Neuronal stem cell (in vitro differentiated cells): ENCODE measurements around the gene CTNNA1. TPM values are rescaled to one million over a fixed set of nuclear protein-coding genes. Genes with fewer than 3 reads are reported as not detected.
"Not testable (repeated sequence)": the region's sequence is repeated elsewhere in the genome, so short reads cannot be mapped to it uniquely, and the experiment has no call there.

Experiments
- DNase-seq: peaks from one replicate; pipeline ENCODE4 v3.0.0-alpha.2; 2013; ENCODE audit warnings: low spot score
- H2AFZ ChIP-seq: one replicate; pipeline ENCODE4 v1.6.1; 2013; ENCODE audit warnings: mild to moderate bottlenecking, low read length, inconsistent platforms
- H2AK5ac ChIP-seq: 2 replicates; pipeline ENCODE4 v1.6.1; 2013; ENCODE audit warnings: low read depth, mild to moderate bottlenecking, inconsistent platforms, low read length, moderate library complexity, mixed read lengths
- H2BK120ac ChIP-seq: 2 replicates; pipeline ENCODE4 v1.6.1; 2013; ENCODE audit warnings: low read depth, mild to moderate bottlenecking, inconsistent platforms, low read length, moderate library complexity, mixed read lengths
- H2BK12ac ChIP-seq: one replicate; pipeline ENCODE4 v1.6.1; 2013; ENCODE audit warnings: low read length, inconsistent platforms
- H2BK15ac ChIP-seq: 2 replicates; pipeline ENCODE4 v1.6.1; 2013; ENCODE audit warnings: mild to moderate bottlenecking, low read length, inconsistent platforms, mixed read lengths
- H2BK5ac ChIP-seq: one replicate; pipeline ENCODE4 v1.6.1; 2013; ENCODE audit warnings: inconsistent platforms, mild to moderate bottlenecking, low read length, moderate library complexity
- H3K14ac ChIP-seq: one replicate; pipeline ENCODE4 v1.6.1; 2013; ENCODE audit warnings: low read length, inconsistent platforms
- H3K18ac ChIP-seq: 2 replicates; pipeline ENCODE4 v1.6.1; 2013; ENCODE audit warnings: low read length, inconsistent platforms
- H3K23ac ChIP-seq: 2 replicates; pipeline ENCODE4 v1.6.1; 2013; ENCODE audit warnings: low read depth, mild to moderate bottlenecking, mixed read lengths, low read length, inconsistent platforms; ENCODE audit not compliant: poor library complexity
- H3K27ac ChIP-seq: replicated peaks from 3 replicates; pipeline ENCODE4 v1.5.1; 2013; ENCODE audit warnings: low read length, inconsistent platforms
- H3K27me3 ChIP-seq, 3 experiments: 2 replicates each; pipeline ENCODE4 v1.6.1; 2013; ENCODE audit warnings: low read length in 3 of 3, mild to moderate bottlenecking in 2 of 3, inconsistent platforms in 1 of 3, low read depth in 1 of 3, mixed read lengths in 1 of 3, moderate library complexity in 1 of 3; ENCODE audit not compliant: control insufficient read depth in 3 of 3, insufficient read depth in 3 of 3
- H3K36me3 ChIP-seq, 2 donors: replicated peaks in 1 of 2; 2 replicates each; pipeline ENCODE4 v1.6.1; 2013; ENCODE audit warnings: low read length in 2 of 2; ENCODE audit not compliant: control insufficient read depth in 2 of 2, insufficient read depth in 2 of 2
- H3K4ac ChIP-seq: 2 replicates; pipeline ENCODE4 v1.6.1; 2013; ENCODE audit warnings: inconsistent platforms, mild to moderate bottlenecking, low read length, moderate library complexity
- H3K4me1 ChIP-seq, 2 donors: 1 replicate in 1 of 2; 2 replicates in 1 of 2; pipeline ENCODE4 v1.6.1; 2013; ENCODE audit warnings: low read length in 2 of 2, low read depth in 1 of 2; ENCODE audit not compliant: control insufficient read depth in 2 of 2, insufficient read depth in 1 of 2
- H3K4me2 ChIP-seq: one replicate; pipeline ENCODE4 v1.6.1; 2013; ENCODE audit warnings: mild to moderate bottlenecking, low read length, inconsistent platforms; ENCODE audit not compliant: insufficient read depth, poor library complexity, severe bottlenecking
- H3K4me3 ChIP-seq, 2 donors: 2 replicates each; pipeline ENCODE4 v1.5.1; 2013; ENCODE audit warnings: low read length in 2 of 2, mild to moderate bottlenecking in 2 of 2, inconsistent platforms in 1 of 2, moderate library complexity in 1 of 2
- H3K79me1 ChIP-seq: one replicate; pipeline ENCODE4 v1.6.1; 2013; ENCODE audit warnings: low read depth, mild to moderate bottlenecking, inconsistent platforms, low read length, moderate library complexity
- H3K9ac ChIP-seq: one replicate; pipeline ENCODE4 v1.6.1; 2013; ENCODE audit warnings: mild to moderate bottlenecking, low read depth, low read length, inconsistent platforms; ENCODE audit not compliant: poor library complexity
- H3K9me3 ChIP-seq, 2 donors: replicated peaks in 1 of 2; 2 replicates each; pipeline versions ENCODE3 to v1.6.1; 2013; ENCODE audit warnings: low read length in 2 of 2, mild to moderate bottlenecking in 2 of 2, inconsistent platforms in 1 of 2, low read depth in 1 of 2, mixed read lengths in 1 of 2, moderate library complexity in 1 of 2; ENCODE audit not compliant: control insufficient read depth in 2 of 2, insufficient read depth in 1 of 2
- H4K8ac ChIP-seq: one replicate; pipeline ENCODE4 v1.6.1; 2013; ENCODE audit warnings: low read depth, mild to moderate bottlenecking, inconsistent platforms, low read length, moderate library complexity
- H4K91ac ChIP-seq: one replicate; pipeline ENCODE4 v1.6.1; 2013; ENCODE audit warnings: low read length, low read depth, mild to moderate bottlenecking, inconsistent platforms; ENCODE audit not compliant: poor library complexity
- WGBS, 2 donors: extraction: QIAGEN DNeasy Blood & Tissue Kit; methylation state at CpG; one replicate each; pipeline ENCODE4 v1.1.7; 2013; ENCODE audit warnings: missing lambda C conversion rate in 2 of 2, mixed read lengths in 1 of 2; ENCODE audit not compliant: insufficient read length in 2 of 2, insufficient replicate concordance in 1 of 2; ENCODE audit errors: extremely low coverage in 2 of 2; 5-methylcytosine and 5-hydroxymethylcytosine counted together
- polyA plus RNA-seq, 2 experiments: library from polyadenylated mRNA; stranded (reverse); fragments of 200-250 nt; gene quantifications; one replicate each; pipeline ENCODE4 v1.2.3, GENCODE V29; 2013

The CTNNA1 gene, protein sequence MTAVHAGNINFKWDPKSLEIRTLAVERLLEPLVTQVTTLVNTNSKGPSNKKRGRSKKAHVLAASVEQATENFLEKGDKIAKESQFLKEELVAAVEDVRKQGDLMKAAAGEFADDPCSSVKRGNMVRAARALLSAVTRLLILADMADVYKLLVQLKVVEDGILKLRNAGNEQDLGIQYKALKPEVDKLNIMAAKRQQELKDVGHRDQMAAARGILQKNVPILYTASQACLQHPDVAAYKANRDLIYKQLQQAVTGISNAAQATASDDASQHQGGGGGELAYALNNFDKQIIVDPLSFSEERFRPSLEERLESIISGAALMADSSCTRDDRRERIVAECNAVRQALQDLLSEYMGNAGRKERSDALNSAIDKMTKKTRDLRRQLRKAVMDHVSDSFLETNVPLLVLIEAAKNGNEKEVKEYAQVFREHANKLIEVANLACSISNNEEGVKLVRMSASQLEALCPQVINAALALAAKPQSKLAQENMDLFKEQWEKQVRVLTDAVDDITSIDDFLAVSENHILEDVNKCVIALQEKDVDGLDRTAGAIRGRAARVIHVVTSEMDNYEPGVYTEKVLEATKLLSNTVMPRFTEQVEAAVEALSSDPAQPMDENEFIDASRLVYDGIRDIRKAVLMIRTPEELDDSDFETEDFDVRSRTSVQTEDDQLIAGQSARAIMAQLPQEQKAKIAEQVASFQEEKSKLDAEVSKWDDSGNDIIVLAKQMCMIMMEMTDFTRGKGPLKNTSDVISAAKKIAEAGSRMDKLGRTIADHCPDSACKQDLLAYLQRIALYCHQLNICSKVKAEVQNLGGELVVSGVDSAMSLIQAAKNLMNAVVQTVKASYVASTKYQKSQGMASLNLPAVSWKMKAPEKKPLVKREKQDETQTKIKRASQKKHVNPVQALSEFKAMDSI
- polyA plus RNA-seq (2013, experiment 1 of 2) = 96.3 TPM
- polyA plus RNA-seq (2013, experiment 2 of 2) = 95.4 TPM

DNA sequence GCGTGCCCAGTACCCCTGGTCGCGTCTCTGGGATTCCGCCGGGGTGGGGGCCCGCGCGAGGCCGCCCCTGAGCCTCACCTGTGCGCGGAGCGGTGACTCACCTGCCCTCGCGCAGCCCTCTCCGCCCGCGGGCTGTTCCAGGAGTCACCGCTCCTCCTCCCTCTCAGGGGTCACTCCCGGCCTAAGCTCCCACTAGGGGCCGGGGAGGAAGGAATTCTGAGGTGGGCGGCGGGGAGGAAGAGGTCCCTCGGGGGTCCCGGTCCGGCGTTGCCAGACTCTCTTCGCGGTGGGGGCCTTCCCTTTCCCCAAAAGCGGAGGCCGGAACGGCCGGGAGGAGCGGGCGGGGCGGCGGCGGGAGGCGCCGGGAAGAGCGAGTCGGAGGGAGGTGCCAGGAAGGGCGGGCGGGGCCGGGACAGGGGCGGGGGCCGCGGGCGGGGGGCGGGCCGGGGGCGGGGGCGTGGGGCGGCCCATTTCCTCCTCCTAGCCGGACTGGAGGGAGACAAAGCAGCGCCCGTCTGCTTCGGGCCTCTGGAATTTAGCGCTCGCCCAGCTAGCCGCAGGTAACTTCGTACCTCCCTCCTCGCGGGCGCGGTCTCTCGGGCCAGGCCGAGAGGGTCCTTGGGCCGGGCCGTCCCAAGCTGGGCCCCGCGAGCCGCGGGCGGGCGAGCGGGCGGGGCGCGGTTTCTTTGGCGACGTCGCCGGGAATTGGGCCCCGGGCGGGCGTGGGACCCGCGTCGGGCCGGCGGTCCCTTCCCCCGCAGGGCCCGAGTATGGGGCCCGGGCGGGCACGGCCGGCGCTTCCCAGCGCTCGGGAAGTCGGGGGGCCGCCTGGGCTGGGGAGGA, at the start of gene CTNNA1:
Gene CTNNA1, plus strand, starts transcription at position 475 of the 843 bp plus-strand sequence. CDS start 28,500 bp downstream, outside the sequence.
- Histone ChIP-seq H3K23ac (peak within 1 kb of the TSS; percentile 92), H3K18ac (peak within 1 kb of the TSS; percentile 95), H3K4ac (no peak within 1 kb of the TSS), H4K8ac (no peak within 1 kb of the TSS), H3K9me3 (peaks cover 0 to 6% of the 10 kb centered on the region in 2 donors), H3K27ac (peak within 1 kb of the TSS; percentile 86), H2BK5ac (peak within 1 kb of the TSS; percentile 87), H2AFZ (peak within 1 kb of the TSS; percentile 100), H3K14ac (no peak within 1 kb of the TSS), H2AK5ac (peak within 1 kb of the TSS; percentile 60), H3K27me3 (peaks cover 0 to 3% (median 0%) of the 10 kb centered on the region in 3 experiments), H2BK120ac (peak within 1 kb of the TSS; percentile 73), H3K4me3 (peak within 1 kb of the TSS; percentile 70 to 97), H3K9ac (peak within 1 kb of the TSS; percentile 82), H3K4me2 (peak within 1 kb of the TSS; percentile 100), H3K36me3 (peaks cover 5 to 33% of the 10 kb centered on the region in 2 donors), H2BK12ac (no peak within 1 kb of the TSS), H3K4me1 (peaks cover 1 to 7% of the 10 kb centered on the region in 2 donors), H2BK15ac (peak within 1 kb of the TSS; percentile 95), H4K91ac (no peak within 1 kb of the TSS), H3K79me1 (peaks cover 1% of the 10 kb centered on the region)
- DNase-seq = peak; percentile 68
- whole genome bisulfite sequencing, 2 donors = no CpG with 5 or more reads among the region's 102 CpGs

DNA sequence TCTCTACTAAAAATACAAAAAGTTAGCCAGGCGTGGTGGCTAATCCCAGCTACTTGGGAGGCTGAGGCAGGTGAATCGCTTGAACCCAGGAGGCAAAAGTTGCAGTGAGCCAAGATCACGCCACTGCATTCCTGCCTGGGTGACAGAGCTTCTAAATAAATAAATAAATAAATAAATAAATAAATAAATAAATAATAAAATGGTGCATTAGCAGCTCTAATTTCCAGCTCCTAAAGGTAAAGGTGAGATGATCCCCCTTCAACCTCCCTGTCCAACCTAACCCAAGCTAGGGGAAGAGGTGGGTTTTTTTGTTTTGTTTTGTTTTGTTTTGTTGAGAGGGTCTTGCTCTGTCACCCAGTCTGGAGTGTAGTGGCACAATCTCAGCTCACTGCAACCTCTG, 49.4 kb upstream of the CTNNA1 start:
- no CpG with 5 or more reads among the region's 3 CpGs for WGBS, 2 donors
- not testable (repeated sequence) for H3K27ac ChIP-seq

DNA sequence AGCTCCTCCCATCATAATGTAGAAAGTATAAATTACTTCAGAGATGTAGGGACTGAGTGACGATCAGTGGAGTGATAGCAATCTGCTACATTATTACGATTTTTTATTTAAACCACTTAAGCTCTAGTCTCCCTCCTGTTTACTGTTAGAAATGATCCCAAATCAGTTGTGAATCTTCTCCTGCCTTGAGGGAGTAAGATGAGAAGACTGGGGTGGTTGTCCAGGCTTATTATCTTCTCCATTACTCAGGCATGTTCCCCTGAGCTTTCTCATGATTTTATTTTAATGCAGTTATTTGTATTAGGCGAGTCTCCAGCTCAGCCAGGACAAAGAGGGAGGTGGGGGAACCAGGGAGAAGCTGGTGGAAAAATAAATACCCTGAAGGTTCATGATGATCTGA, 48.2 kb upstream of the CTNNA1 start:
- peaks cover 0 to 8% (median 0%) of the 10 kb centered on the region in 3 experiments for H3K27me3 ChIP-seq
- H3K4me3 ChIP-seq = no peak overlapping the region
- H2AK5ac ChIP-seq = no peak overlapping the region
- H3K23ac ChIP-seq = no peak overlapping the region
- H2BK12ac ChIP-seq = no peak overlapping the region
- WGBS, 2 donors = no CpG with 5 or more reads among the region's 3 CpGs
- no peak overlapping the region for H3K27ac ChIP-seq
- no peak overlapping the region for H4K8ac ChIP-seq
- no peaks in the 10 kb centered on the region for H3K9me3 ChIP-seq
- H3K79me1 ChIP-seq = no peaks in the 10 kb centered on the region
- no peak overlapping the region for H2BK120ac ChIP-seq
- no peak overlapping the region for H3K18ac ChIP-seq
- no peaks in the 10 kb centered on the region for H3K36me3 ChIP-seq
- no peak overlapping the region for H4K91ac ChIP-seq
- no peak overlapping the region for H2BK5ac ChIP-seq
- no peak overlapping the region for H3K4me2 ChIP-seq
- peaks cover 13 to 17% of the 10 kb centered on the region in 2 donors for H3K4me1 ChIP-seq
- H3K4ac ChIP-seq = no peak overlapping the region
- peak overlapping the region; percentile 44 for H2AFZ ChIP-seq
- H3K9ac ChIP-seq = no peak overlapping the region
- no peak overlapping the region for H3K14ac ChIP-seq
- DNase-seq = no peak
- H2BK15ac ChIP-seq = no peak overlapping the region

More for the DNA sequence above, 49.4 kb upstream of the CTNNA1 start:
- H3K27me3 ChIP-seq, H3K14ac ChIP-seq, H3K4me1 ChIP-seq, H3K23ac ChIP-seq, H2BK15ac ChIP-seq, H2AK5ac ChIP-seq, H2BK5ac ChIP-seq, H3K4me2 ChIP-seq, H2AFZ ChIP-seq, H4K8ac ChIP-seq, H4K91ac ChIP-seq, H3K9ac ChIP-seq, H3K36me3 ChIP-seq, DNase-seq, H3K79me1 ChIP-seq, H3K4me3 ChIP-seq, H2BK120ac ChIP-seq, H3K9me3 ChIP-seq, H3K4ac ChIP-seq, H2BK12ac ChIP-seq, H3K18ac ChIP-seq: not testable (repeated sequence)
